Nephron progenitor cell (in vitro differentiated cells): ENCODE data around the gene SLC25A23.

ENCODE experiments used
- DNase-seq: peaks from one replicate; pipeline ENCODE4 v3.0.0; 2021
- H3K27ac Mint-ChIP-seq: 2 replicates; pipeline ENCODE4 v1.8.0; 2021; ENCODE audit warnings: mild to moderate bottlenecking, moderate library complexity, mixed read lengths
- H3K27me3 Mint-ChIP-seq: 2 replicates; pipeline ENCODE4 v1.8.0; 2021; ENCODE audit warnings: mild to moderate bottlenecking, low read depth, mixed read lengths; ENCODE audit not compliant: poor library complexity
- H3K36me3 Mint-ChIP-seq: 2 replicates; pipeline ENCODE4 v1.8.0; 2021; ENCODE audit warnings: low read depth, mixed read lengths
- H3K4me1 Mint-ChIP-seq: 2 replicates; pipeline ENCODE4 v1.8.0; 2021; ENCODE audit warnings: mixed read lengths
- H3K4me3 Mint-ChIP-seq: 2 replicates; pipeline ENCODE4 v1.8.0; 2021; ENCODE audit warnings: mild to moderate bottlenecking, moderate library complexity, mixed read lengths
- H3K9me3 Mint-ChIP-seq: 2 replicates; pipeline ENCODE4 v1.8.0; 2021; ENCODE audit warnings: mild to moderate bottlenecking, moderate library complexity, mixed read lengths
- TF ChIP-seq, protein P1 (sequence below): fragments of 200-600 bp; sonication (generic); IDR thresholded peaks from 2 replicates; pipeline ENCODE4 v1.5.0; 2021; ENCODE audit warnings: antibody characterized with exemption

Gene SLC25A23

GRCh38 chr19:6476155-6476895 lies 16.7 kb upstream of the SLC25A23 start:
- peaks cover 64% of the 10 kb centered on the region for H3K27me3 Mint-ChIP-seq
- no peaks in the 10 kb centered on the region for H3K9me3 Mint-ChIP-seq
- no peak overlapping the region for H3K27ac Mint-ChIP-seq
- peak; percentile 99 for DNase-seq
- peaks cover 5% of the 10 kb centered on the region for H3K4me1 Mint-ChIP-seq
- TF ChIP-seq, protein P1, sequence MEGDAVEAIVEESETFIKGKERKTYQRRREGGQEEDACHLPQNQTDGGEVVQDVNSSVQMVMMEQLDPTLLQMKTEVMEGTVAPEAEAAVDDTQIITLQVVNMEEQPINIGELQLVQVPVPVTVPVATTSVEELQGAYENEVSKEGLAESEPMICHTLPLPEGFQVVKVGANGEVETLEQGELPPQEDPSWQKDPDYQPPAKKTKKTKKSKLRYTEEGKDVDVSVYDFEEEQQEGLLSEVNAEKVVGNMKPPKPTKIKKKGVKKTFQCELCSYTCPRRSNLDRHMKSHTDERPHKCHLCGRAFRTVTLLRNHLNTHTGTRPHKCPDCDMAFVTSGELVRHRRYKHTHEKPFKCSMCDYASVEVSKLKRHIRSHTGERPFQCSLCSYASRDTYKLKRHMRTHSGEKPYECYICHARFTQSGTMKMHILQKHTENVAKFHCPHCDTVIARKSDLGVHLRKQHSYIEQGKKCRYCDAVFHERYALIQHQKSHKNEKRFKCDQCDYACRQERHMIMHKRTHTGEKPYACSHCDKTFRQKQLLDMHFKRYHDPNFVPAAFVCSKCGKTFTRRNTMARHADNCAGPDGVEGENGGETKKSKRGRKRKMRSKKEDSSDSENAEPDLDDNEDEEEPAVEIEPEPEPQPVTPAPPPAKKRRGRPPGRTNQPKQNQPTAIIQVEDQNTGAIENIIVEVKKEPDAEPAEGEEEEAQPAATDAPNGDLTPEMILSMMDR = no peak
- no peaks in the 10 kb centered on the region for H3K36me3 Mint-ChIP-seq
- peak overlapping the region; percentile 74 for H3K4me3 Mint-ChIP-seq

- DNase-seq = peak; percentile 31
- Mint-ChIP-seq H3K27ac (no peak overlapping the region), H3K4me1 (no peaks in the 10 kb centered on the region), H3K9me3 (no peaks in the 10 kb centered on the region), H3K36me3 (no peaks in the 10 kb centered on the region), H3K4me3 (peak overlapping the region; percentile 74), H3K27me3 (peaks cover 60% of the 10 kb centered on the region)
- TF ChIP-seq, protein P1 = no peak
These were observed 15.9 kb upstream of the SLC25A23 start for GRCh38 chr19:6475321-6476108.

GRCh38 chr19:6473647-6474046 lies 14.1 kb upstream of the SLC25A23 start:
- DNase-seq = no peak
- Mint-ChIP-seq H3K27me3 (peaks cover 57% of the 10 kb centered on the region), H3K9me3 (no peaks in the 10 kb centered on the region), H3K4me3 (no peak overlapping the region), H3K4me1 (peaks cover 10% of the 10 kb centered on the region), H3K36me3 (no peaks in the 10 kb centered on the region), H3K27ac (no peak overlapping the region)
- TF ChIP-seq, protein P1 = no peak

GRCh38 chr19:6472713-6473112 lies 13.1 kb upstream of the SLC25A23 start:
- TF ChIP-seq, protein P1 = no peak
- Mint-ChIP-seq H3K9me3 (no peaks in the 10 kb centered on the region), H3K4me1 (peaks cover 10% of the 10 kb centered on the region), H3K4me3 (no peak overlapping the region), H3K27ac (no peak overlapping the region), H3K36me3 (no peaks in the 10 kb centered on the region), H3K27me3 (peaks cover 66% of the 10 kb centered on the region)
- DNase-seq = no peak

GRCh38 chr19:6471076-6471475 lies 11.5 kb upstream of the SLC25A23 start:
- no peak for DNase-seq
- Mint-ChIP-seq H3K36me3 (no peaks in the 10 kb centered on the region), H3K4me3 (no peak overlapping the region), H3K27ac (no peak overlapping the region), H3K4me1 (peaks cover 10% of the 10 kb centered on the region), H3K9me3 (no peaks in the 10 kb centered on the region), H3K27me3 (peaks cover 69% of the 10 kb centered on the region)
- TF ChIP-seq, protein P1 = no peak
